ENCODE measurements around the gene GBF1. TPM values are rescaled to one million over a fixed set of nuclear protein-coding genes. Genes with fewer than 3 reads are reported as not detected.

The GBF1 gene
- total and polyA plus RNA-seq, 11 donors, result 15.5 to 70.0 (median 48.2) TPM

GRCh38 chr10:102313221-102313896 lies 68.0 kb downstream of the GBF1 start:
- Histone ChIP-seq H3K36me3 (peaks cover 0 to 12% (median 0%) of the 10 kb centered on the region in 9 donors), H3K4me3 (no peak overlapping the region), H3K9me3 (no peaks in the 10 kb centered on the region), H3K27me3 (no peaks in the 10 kb centered on the region), H3K27ac (peak overlapping the region in 5 of 12 donors; percentile 1 to 36 (median 24)), H3K4me1 (peaks cover 2 to 57% (median 31%) of the 10 kb centered on the region in 12 donors)
- ATAC-seq (no peak), DNase-seq (no peak)
- intact Hi-C loops (cut with DNase I), result no loop called here
- WGBS, 4 donors, result 55 to 69% (median 66%) methylated on average over 8 of the region's 8 CpGs
- TF ChIP-seq, protein P1, sequence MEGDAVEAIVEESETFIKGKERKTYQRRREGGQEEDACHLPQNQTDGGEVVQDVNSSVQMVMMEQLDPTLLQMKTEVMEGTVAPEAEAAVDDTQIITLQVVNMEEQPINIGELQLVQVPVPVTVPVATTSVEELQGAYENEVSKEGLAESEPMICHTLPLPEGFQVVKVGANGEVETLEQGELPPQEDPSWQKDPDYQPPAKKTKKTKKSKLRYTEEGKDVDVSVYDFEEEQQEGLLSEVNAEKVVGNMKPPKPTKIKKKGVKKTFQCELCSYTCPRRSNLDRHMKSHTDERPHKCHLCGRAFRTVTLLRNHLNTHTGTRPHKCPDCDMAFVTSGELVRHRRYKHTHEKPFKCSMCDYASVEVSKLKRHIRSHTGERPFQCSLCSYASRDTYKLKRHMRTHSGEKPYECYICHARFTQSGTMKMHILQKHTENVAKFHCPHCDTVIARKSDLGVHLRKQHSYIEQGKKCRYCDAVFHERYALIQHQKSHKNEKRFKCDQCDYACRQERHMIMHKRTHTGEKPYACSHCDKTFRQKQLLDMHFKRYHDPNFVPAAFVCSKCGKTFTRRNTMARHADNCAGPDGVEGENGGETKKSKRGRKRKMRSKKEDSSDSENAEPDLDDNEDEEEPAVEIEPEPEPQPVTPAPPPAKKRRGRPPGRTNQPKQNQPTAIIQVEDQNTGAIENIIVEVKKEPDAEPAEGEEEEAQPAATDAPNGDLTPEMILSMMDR (IDR thresholded peaks at IDR 0.05), result no peak

DNA sequence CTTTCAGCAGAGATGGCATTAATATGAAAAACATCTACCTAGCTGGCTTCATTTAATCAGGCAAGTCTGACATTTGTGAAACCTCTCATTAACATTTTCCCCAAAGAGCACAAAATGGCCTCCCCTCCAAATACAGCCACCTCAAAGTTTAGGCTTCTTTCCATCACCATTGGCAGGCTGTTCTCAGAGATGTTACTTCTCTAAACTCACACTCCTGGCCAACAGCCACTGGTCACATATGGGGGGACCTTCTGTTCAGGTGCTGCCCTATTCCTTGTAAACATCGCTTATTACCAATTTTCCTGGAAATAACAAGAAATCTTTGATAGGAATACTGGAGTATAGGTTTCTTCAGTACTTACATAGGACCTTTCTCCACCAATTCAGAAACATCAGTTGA lies 69.5 kb downstream of the GBF1 start:
- H3K9me3 ChIP-seq, result no peaks in the 10 kb centered on the region
- peak overlapping the region in 1 of 12 donors; percentile 0 for H3K27ac ChIP-seq
- peaks cover 0 to 12% (median 0%) of the 10 kb centered on the region in 9 donors for H3K36me3 ChIP-seq
- H3K27me3 ChIP-seq, result no peaks in the 10 kb centered on the region
- no peak for ATAC-seq
- peaks cover 2 to 55% (median 30%) of the 10 kb centered on the region in 12 donors for H3K4me1 ChIP-seq
- no peak overlapping the region for H3K4me3 ChIP-seq
- WGBS, 4 donors, result 96 to 100% (median 97%) methylated on average over 1 of the region's 1 CpG
- intact Hi-C loops (cut with DNase I), result no loop called here
- no peak for DNase-seq
- TF ChIP-seq POLR2A (IDR thresholded peaks at IDR 0.05), result no peak
- TF ChIP-seq, protein P1 (IDR thresholded peaks at IDR 0.05), result no peak

DNA sequence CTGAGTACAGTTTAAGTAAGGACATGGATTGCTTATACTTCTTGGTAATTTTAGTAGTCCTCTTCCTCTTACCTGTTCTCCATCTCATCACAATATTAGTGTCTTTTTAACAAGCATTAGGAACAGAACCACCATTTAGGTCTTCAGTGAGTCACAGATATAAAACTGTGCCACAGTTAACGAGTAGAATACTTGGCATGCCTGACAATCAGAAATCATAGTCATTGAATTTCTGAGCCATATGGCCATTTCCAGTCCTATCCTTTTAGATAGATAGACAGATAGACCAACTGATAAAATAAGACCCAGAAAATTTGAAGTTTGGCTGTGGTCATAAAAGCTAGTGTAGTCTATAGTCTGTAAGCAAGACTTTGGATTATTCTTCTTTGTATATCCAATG lies 71.1 kb downstream of the GBF1 start:
- TF ChIP-seq POLR2A (IDR thresholded peaks at IDR 0.05), result no peak
- TF ChIP-seq, protein P1 (IDR thresholded peaks at IDR 0.05), result no peak
- no peaks in the 10 kb centered on the region for H3K9me3 ChIP-seq
- peaks cover 0 to 39% (median 13%) of the 10 kb centered on the region in 12 donors for H3K4me1 ChIP-seq
- no peaks in the 10 kb centered on the region for H3K27me3 ChIP-seq
- H3K36me3 ChIP-seq, result peaks cover 0 to 12% (median 0%) of the 10 kb centered on the region in 9 donors
- 51 to 60% (median 55%) methylated on average over 1 of the region's 1 CpG for WGBS, 4 donors
- intact Hi-C loops (cut with DNase I), result no loop called here
- no peak overlapping the region for H3K27ac ChIP-seq
- DNase-seq, result no peak
- ATAC-seq, result no peak
- H3K4me3 ChIP-seq, result no peak overlapping the region

- TF ChIP-seq POLR2A (IDR thresholded peaks at IDR 0.05), result no peak
- TF ChIP-seq, protein P1 (IDR thresholded peaks at IDR 0.05), result no peak
- no peaks in the 10 kb centered on the region for H3K27me3 ChIP-seq
- ATAC-seq, result no peak
- H3K9me3 ChIP-seq, result no peaks in the 10 kb centered on the region
- intact Hi-C loops (cut with DNase I), result no loop called here
- WGBS, 4 donors, result 86 to 92% (median 88%) methylated on average over 2 of the region's 2 CpGs
- H3K36me3 ChIP-seq, result peaks cover 0 to 11% (median 0%) of the 10 kb centered on the region in 9 donors
- no peak for DNase-seq
- no peak overlapping the region for H3K4me3 ChIP-seq
- no peak overlapping the region for H3K27ac ChIP-seq
- H3K4me1 ChIP-seq, result peaks cover 0 to 23% (median 16%) of the 10 kb centered on the region in 12 donors
Observed at GRCh38 chr10:102322914-102323313, 77.6 kb downstream of the GBF1 start.
